ENCODE data around the gene P3H3. TPM values are rescaled to one million over a fixed set of nuclear protein-coding genes. Genes with fewer than 3 reads are reported as not detected.

P3H3 gene
- total RNA-seq, 1 experiment from 2014 or later: 25.6 TPM

- H3K27me3 ChIP-seq (replicated peaks; ENCODE audit: control insufficient read depth, insufficient read depth, low read length): no peaks in the 10 kb centered on the region
- BruUV-seq (replicated peaks): no TSS peak
- intact Hi-C loops (cut with micrococcal nuclease; ENCODE audit: unreplicated experiment): no loop called here
- no peaks in the 10 kb centered on the region for H3K9me3 ChIP-seq
- no peak for DNase-seq
- Mint-ChIP-seq H3K4me1 (ENCODE audit: low read depth, unreplicated experiment) (peaks cover under 1% of the 10 kb centered on the region), H3K4me3 (ENCODE audit: unreplicated experiment) (no peak overlapping the region), H3K9me3 (ENCODE audit: unreplicated experiment) (no peaks in the 10 kb centered on the region), H3K27me3 (ENCODE audit: insufficient read depth, unreplicated experiment) (no peaks in the 10 kb centered on the region), H3K27ac (ENCODE audit: unreplicated experiment) (no peak overlapping the region), H3K36me3 (ENCODE audit: insufficient read depth, unreplicated experiment) (no peaks in the 10 kb centered on the region)
- H3K4me1 ChIP-seq: peaks cover 3% of the 10 kb centered on the region; the same call in 1 of the 2 replicates
- no peak overlapping the region for H3K4me3 ChIP-seq (ENCODE audit: low read depth, low read length)
- POLR2A ChIA-PET: no interaction called here
- no peak for TF ChIP-seq CTCF (IDR thresholded peaks at IDR 0.05; ENCODE audit: insufficient read depth in 1 of 2, low read depth in 1 of 2, low read length in 1 of 2, severe bottlenecking in 1 of 2, unreplicated experiment in 1 of 2)
- H3K36me3 ChIP-seq (ENCODE audit: control insufficient read depth, insufficient read depth, low read length): no peaks in the 10 kb centered on the region
- CTCF ChIA-PET: interaction anchor here (1.0 kb wide), 1 partner anchor 324 kb away, joined by 3 read pairs; the partner anchor contains the start of gene C1RL
Measured at GRCh38 chr12:6784761-6785160, 43.4 kb upstream of the P3H3 start.

GRCh38 chr12:6786416-6787094 is 41.7 kb upstream of the P3H3 start:
- POLR2A ChIA-PET: no interaction called here
- H3K27me3 Mint-ChIP-seq (ENCODE audit: insufficient read depth, unreplicated experiment): no peaks in the 10 kb centered on the region
- Histone ChIP-seq H3K4me3 (ENCODE audit: low read depth, low read length) (no peak overlapping the region), H3K9me3 (no peaks in the 10 kb centered on the region), H3K27me3 (replicated peaks; ENCODE audit: control insufficient read depth, insufficient read depth, low read length) (no peaks in the 10 kb centered on the region), H3K36me3 (ENCODE audit: control insufficient read depth, insufficient read depth, low read length) (no peaks in the 10 kb centered on the region), H3K4me1 (no peaks in the 10 kb centered on the region)
- BruUV-seq (replicated peaks): no TSS peak
- TF ChIP-seq CTCF (IDR thresholded peaks at IDR 0.05; ENCODE audit: insufficient read depth in 1 of 2, low read depth in 1 of 2, low read length in 1 of 2, severe bottlenecking in 1 of 2, unreplicated experiment in 1 of 2): no peak
- CTCF ChIA-PET: no interaction called here
- H3K27ac Mint-ChIP-seq (ENCODE audit: unreplicated experiment): no peak overlapping the region
- H3K4me3 Mint-ChIP-seq (ENCODE audit: unreplicated experiment): no peak overlapping the region
- H3K36me3 Mint-ChIP-seq (ENCODE audit: insufficient read depth, unreplicated experiment): no peaks in the 10 kb centered on the region
- intact Hi-C loops (cut with micrococcal nuclease; ENCODE audit: unreplicated experiment): no loop called here
- H3K4me1 Mint-ChIP-seq (ENCODE audit: low read depth, unreplicated experiment): no peaks in the 10 kb centered on the region
- H3K9me3 Mint-ChIP-seq (ENCODE audit: unreplicated experiment): no peaks in the 10 kb centered on the region
- no peak for DNase-seq

GRCh38 chr12:6787309-6787708 is 40.9 kb upstream of the P3H3 start:
- no peaks in the 10 kb centered on the region for H3K4me1 ChIP-seq
- no peaks in the 10 kb centered on the region for H3K4me1 Mint-ChIP-seq (ENCODE audit: low read depth, unreplicated experiment)
- no peak for TF ChIP-seq CTCF (IDR thresholded peaks at IDR 0.05; ENCODE audit: insufficient read depth in 1 of 2, low read depth in 1 of 2, low read length in 1 of 2, severe bottlenecking in 1 of 2, unreplicated experiment in 1 of 2)
- H3K4me3 Mint-ChIP-seq (ENCODE audit: unreplicated experiment): no peak overlapping the region
- intact Hi-C loops (cut with micrococcal nuclease; ENCODE audit: unreplicated experiment): no loop called here
- H3K9me3 Mint-ChIP-seq (ENCODE audit: unreplicated experiment): no peaks in the 10 kb centered on the region
- H3K36me3 ChIP-seq (ENCODE audit: control insufficient read depth, insufficient read depth, low read length): no peaks in the 10 kb centered on the region
- H3K4me3 ChIP-seq (ENCODE audit: low read depth, low read length): no peak overlapping the region
- H3K27me3 Mint-ChIP-seq (ENCODE audit: insufficient read depth, unreplicated experiment): no peaks in the 10 kb centered on the region
- H3K27ac Mint-ChIP-seq (ENCODE audit: unreplicated experiment): no peak overlapping the region
- no peaks in the 10 kb centered on the region for H3K27me3 ChIP-seq (replicated peaks; ENCODE audit: control insufficient read depth, insufficient read depth, low read length)
- ChIA-PET POLR2A (no interaction called here), CTCF (no interaction called here)
- H3K36me3 Mint-ChIP-seq (ENCODE audit: insufficient read depth, unreplicated experiment): no peaks in the 10 kb centered on the region
- H3K9me3 ChIP-seq: no peaks in the 10 kb centered on the region
- BruUV-seq (replicated peaks): no TSS peak
- no peak for DNase-seq
